DMS53 (cell line): ENCODE results near the gene TENT4A.

Experiments used
- DNase-seq: peaks from one replicate; lab custom pipeline; 2025; lab: John Stamatoyannopoulos, UW

Gene TENT4A

GRCh38 chr5:6700685-6701355 is 12.4 kb upstream of the TENT4A start:
- DNase-seq: no peak

DNA sequence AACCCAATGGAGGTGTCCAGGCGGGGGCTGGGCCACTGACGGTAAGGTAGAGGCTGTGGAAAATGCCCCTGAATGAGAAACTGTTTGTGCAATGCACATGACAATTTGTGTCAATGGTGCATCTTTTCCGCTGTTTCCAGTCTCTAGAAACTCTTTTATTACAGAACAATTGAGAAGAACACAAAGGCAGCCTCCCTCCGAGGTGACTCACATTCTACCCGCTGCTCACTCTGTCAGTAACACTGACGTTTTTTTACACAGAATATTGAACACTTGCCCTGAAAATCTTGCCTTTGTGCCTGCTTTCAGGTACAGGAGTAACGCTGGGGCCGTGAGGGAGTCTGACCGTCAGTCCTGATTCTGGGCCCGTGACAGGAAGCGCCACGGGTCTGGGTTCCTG is 11.7 kb upstream of the TENT4A start:
- no peak for DNase-seq

GRCh38 chr5:6702633-6703032 is 10.6 kb upstream of the TENT4A start:
- no peak for DNase-seq

DNA sequence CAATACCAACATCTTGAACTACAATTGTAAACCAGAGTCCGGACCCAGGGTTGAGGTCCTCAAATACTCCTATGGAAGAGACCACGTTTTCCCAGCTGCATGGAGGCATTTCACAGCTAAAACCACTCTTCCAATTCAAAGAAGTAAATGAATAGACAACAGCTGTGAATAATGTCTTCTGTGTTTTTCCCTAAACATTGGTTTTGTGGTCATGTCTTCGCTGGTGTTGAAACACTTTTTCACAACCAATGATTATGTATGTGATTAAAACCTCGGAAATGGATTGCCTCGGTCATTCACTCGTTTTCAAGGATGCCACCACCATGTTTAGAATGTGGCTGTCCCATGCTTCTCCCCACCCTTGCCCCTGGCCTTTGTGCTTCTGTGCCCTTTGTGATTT is 9.4 kb upstream of the TENT4A start:
- no peak for DNase-seq

DNA sequence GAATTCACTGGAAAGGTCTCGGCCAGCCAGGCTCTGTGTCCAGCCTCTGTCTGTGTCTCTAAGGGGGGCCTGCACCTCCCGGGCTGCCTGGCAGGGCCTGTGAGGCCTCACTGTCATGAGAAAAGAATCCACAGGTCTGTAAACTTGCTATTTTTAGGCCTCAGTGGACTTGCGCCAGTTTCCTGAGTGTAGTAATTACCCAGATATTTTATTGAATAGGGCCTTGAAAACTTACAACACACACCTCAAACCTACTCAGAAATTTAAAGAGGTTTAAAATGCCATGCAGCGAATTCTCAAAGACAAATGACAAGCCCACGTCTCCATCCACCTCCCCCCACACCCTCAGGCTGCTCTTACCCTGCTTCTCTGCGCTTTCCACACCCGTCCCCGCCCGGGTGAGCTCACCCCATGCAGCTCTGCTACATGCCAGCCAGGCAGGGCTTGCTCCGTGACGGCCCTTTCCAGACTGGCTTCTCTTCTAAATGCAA is 8.8 kb upstream of the TENT4A start:
- DNase-seq: no peak

DNA sequence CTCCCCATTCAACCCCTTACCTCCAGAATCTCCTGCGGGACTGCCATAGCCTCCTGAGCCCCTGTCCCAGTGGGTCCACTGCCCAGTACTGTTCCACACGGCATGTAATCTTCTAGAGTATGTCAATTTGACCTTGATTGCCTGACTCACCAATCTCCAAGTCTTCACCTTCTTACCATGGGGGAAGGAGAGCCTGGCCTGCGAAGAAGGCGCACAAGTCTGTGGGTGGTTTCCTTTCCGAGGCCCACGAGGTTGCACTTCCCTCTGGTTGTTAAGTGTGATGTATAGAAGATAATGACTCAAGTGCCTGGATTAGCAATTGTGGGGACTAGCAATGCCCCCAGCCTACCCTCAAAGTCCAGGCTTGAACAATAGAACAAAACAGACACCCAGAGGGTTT is 8.1 kb upstream of the TENT4A start:
- no peak for DNase-seq

- DNase-seq: no peak
Observed at GRCh38 chr5:6705959-6706358, 7.3 kb upstream of the TENT4A start.

DNA sequence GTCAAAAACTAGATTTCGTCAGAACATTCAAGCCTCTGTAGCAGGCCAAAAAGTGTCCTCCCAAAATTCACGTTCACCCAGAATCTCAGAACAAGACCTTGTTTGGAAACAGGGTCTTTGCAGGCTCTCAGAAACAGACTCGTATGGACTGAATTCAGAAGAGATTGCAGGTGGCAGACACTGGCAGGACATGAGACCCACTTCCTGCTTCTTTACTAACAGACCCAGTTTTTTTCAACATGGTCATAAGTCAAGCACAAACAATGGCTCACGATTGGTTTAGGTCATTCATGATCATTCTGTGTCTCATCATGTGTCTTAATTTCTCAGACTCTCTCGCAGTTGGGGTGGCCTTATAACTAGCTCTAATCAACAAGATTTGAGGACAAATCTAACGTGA is 5.4 kb upstream of the TENT4A start:
- no peak for DNase-seq

- DNase-seq: peak; percentile 47
Observed at GRCh38 chr5:6708814-6709213, 4.4 kb upstream of the TENT4A start.

GRCh38 chr5:6710070-6710469 is 3.2 kb upstream of the TENT4A start:
- DNase-seq: no peak

- DNase-seq: no peak
Observed at GRCh38 chr5:6710551-6711318, 2.5 kb upstream of the TENT4A start.

- DNase-seq: no peak
Observed at GRCh38 chr5:6711409-6712141, 1.7 kb upstream of the TENT4A start.

- peak; percentile 81 for DNase-seq
Observed at GRCh38 chr5:6712142-6712576, 1.1 kb upstream of the TENT4A start.

DNA sequence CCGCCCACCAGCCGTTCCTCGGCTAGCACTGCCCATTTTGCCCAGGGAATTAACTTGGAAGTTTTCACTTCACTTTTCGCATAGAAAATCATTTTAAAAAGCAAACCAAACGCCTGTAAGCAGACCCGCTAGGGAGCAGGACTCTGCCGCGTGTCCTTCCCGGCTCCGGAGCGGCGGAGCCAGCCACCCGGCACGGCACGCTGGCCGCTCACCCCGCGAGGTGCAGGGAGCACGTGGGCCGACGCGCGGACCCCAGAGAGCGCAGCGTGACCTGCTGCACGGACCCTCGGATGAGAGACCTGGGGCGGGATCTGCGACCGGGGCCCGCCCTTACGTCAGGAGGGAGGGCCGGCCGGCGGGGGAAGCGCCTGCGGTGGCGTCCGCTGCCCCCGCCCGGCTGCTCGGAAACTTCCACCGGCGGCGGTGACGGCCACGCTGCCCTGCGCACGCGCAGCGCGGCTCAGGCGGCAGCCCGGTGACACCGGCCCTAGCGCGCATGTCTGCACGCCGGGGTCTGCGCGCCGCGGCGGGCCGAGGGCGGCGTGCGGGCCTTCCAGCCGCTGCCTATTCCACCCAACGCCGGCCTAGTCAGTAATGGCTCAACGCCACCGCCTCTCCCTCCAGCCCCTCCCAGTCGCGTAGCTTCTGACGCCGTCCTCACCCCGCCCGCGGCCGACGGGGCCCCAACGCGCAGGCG is 507 bp upstream of the TENT4A start:
- DNase-seq: peak; percentile 98

DNA sequence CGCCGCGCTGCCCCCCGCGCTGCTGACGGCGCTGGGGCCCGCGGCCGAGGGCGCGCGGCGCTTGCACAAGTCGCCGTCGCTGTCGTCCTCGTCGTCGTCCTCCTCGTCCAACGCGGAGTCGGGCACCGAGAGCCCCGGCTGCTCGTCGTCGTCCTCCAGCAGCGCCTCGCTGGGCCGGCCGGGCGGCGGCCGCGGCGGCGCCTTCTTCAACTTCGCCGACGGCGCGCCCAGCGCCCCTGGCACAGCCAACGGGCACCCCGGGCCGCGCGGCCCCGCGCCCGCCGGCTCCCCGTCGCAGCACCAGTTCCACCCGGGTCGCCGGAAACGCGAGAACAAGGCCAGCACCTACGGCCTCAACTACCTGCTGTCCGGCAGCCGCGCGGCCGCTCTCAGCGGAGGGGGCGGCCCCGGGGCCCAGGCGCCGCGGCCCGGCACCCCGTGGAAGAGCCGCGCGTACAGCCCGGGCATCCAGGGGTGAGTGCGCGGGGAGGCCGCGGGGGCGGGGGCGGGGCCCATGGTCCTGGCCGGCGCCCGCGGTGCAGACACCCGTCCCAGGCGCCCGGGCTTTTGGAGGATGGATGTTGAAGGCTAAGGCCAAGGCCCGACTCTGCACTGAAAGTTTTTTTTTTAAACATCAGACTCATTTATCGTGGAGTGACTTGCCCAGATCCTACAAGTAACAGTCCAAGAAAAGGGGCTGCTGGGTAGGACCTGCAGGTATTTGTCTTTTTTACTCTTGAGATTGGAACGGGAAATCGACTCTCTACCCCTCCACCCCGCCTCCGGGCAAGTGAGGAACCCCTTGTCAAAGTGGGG is 1.2 kb downstream of the TENT4A start:
- DNase-seq: peak; percentile 69

GRCh38 chr5:6715271-6715670 is 2.0 kb downstream of the TENT4A start:
- DNase-seq: no peak

GRCh38 chr5:6715758-6716628 is 2.8 kb downstream of the TENT4A start:
- no peak for DNase-seq

GRCh38 chr5:6716629-6717149 is 3.5 kb downstream of the TENT4A start:
- DNase-seq: no peak

DNA sequence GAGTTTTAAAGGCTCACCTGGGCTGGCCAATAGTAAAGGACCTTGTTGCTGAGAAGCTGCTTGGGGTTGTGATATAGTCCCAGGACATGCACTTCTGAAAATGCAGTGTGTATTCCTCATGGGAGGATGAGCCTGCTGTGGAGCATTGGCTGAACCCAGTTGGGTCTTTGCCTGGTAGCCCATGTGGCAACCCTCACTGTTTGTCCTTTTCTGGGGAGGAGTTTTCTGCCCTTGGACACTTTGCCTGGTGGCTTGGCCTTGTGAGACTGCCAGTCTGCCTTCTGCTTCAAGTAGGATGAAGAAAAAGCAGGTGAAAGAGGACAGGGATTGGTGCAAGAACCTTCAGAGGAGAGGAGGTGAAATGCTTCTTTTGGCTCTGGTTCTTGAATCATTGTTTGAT is 4.0 kb downstream of the TENT4A start:
- DNase-seq: no peak

DNA sequence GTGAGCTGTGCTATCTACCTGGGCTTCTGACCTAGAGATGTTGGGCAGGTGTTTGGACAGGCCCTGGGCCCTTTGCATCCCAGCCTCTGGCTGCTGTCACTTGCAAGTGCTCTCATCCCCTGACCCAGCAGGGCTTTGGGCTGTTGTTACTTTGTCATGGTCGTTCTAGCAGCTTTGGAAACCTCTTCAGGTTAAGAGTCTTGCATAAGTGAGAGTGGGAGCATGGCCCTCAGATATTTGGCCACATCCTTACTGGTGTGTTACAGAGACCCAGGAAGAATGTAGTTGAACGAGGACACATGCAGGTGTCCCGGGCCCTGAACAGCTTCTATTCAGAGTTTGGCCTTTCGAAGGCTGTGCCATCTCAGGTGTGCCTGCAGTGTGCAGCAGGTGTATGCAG is 4.5 kb downstream of the TENT4A start:
- no peak for DNase-seq
